Upper lobe of left lung (tissue), 6 donors: ENCODE measurements around the gene ROR2. TPM values are rescaled to one million over a fixed set of nuclear protein-coding genes. Genes with fewer than 3 reads are reported as not detected.
A peak's percentile ranks its signal among the peaks of the same experiment; 100 is the strongest.
"Not testable (repeated sequence)": the region's sequence is repeated elsewhere in the genome, so short reads cannot be mapped to it uniquely, and the experiment has no call there.

ENCODE experiments used
- ATAC-seq, 2 donors: fragments of 200-7000 bp; cut with Tn5 transposase; one replicate each; pipeline ENCODE4 v1.9.1; 2022; ENCODE audit warnings: mild to moderate bottlenecking in 2 of 2, moderate library complexity in 2 of 2; ENCODE audit not compliant: low FRiP score in 2 of 2
- DNase-seq, 2 donors: peaks; one replicate each; pipeline ENCODE4 v3.0.0-alpha.2; 2019 to 2020
- H3K27ac ChIP-seq, 4 donors: fragments of 200-600 bp; sonication (generic); one replicate each; pipeline ENCODE4 v1.5.1; 2016 to 2019
- H3K27me3 ChIP-seq, 4 donors: fragments of 200-600 bp; sonication (generic); one replicate each; pipeline ENCODE4 v1.5.1; 2017 to 2019
- H3K36me3 ChIP-seq, 4 donors: fragments of 200-600 bp; sonication (generic); one replicate each; pipeline ENCODE4 v1.5.1; 2016 to 2019
- H3K4me1 ChIP-seq, 4 donors: fragments of 200-600 bp; sonication (generic); one replicate each; pipeline ENCODE4 v1.5.1; 2018 to 2019
- H3K4me3 ChIP-seq, 4 donors: fragments of 200-600 bp; sonication (generic); one replicate each; pipeline ENCODE4 v1.5.1; 2017 to 2019; ENCODE audit warnings: mild to moderate bottlenecking in 2 of 4, moderate library complexity in 1 of 4
- H3K9me3 ChIP-seq, 4 donors: fragments of 200-600 bp; sonication (generic); one replicate each; pipeline ENCODE4 v1.5.1; 2018 to 2019
- CTCF ChIP-seq, 6 experiments: fragments of 450-650 bp in 4 of 6; fragments of 200-600 bp in 2 of 6; sonication (generic) in 2 of 6; IDR thresholded peaks; one replicate each; pipeline ENCODE4 v1.5.1; 2016 to 2019; ENCODE audit warnings: antibody characterized with exemption in 6 of 6
- EP300 ChIP-seq, 4 donors: sonication (generic); formaldehyde crosslinking; IDR thresholded peaks; one replicate each; pipeline ENCODE4 v1.5.1; 2017; ENCODE audit warnings: antibody characterized with exemption in 4 of 4, control low read depth in 2 of 4
- POLR2A ChIP-seq, 4 donors: fragments of 450-650 bp; IDR thresholded peaks; one replicate each; pipeline ENCODE4 v1.5.1; 2016 to 2017; ENCODE audit warnings: antibody characterized with exemption in 4 of 4, mild to moderate bottlenecking in 2 of 4
- POLR2AphosphoS5 ChIP-seq, 2 donors: sonication (generic); formaldehyde crosslinking; IDR thresholded peaks; one replicate each; pipeline ENCODE4 v1.5.1; 2017; ENCODE audit warnings: antibody characterized with exemption in 2 of 2
- WGBS, 2 donors: methylation state at CpG; one replicate each; pipeline ENCODE4 v1.1.5; 2017 to 2018; 5-methylcytosine and 5-hydroxymethylcytosine counted together
- total RNA-seq, 6 donors: library from RNA; depleted of rRNA in 4 of 6; stranded (reverse); fragments of >200 nt in 4 of 6; gene quantifications; one replicate each; pipeline versions ENCODE4 v1.1.0 to v1.2.1, GENCODE V29; 2016 to 2021
- donor health status: DM: no; HTN: no; CAD: no; lungs with moderate emphysema.
- donor health status: DM: no; HTN: yes; CAD: no; lungs with severe emphysema.

ROR2 gene
- total RNA-seq, 6 donors from 2014 or later = 2.7 to 8.1 (median 3.4) TPM

- 62 to 73% methylated on average over 20 of the region's 20 CpGs for WGBS, 2 donors
- peak in 1 of 2 donors; percentile 44 for DNase-seq
- Histone ChIP-seq H3K27ac (no peak overlapping the region), H3K9me3 (no peaks in the 10 kb centered on the region), H3K4me1 (no peaks in the 10 kb centered on the region), H3K36me3 (no peaks in the 10 kb centered on the region), H3K27me3 (no peaks in the 10 kb centered on the region), H3K4me3 (no peak overlapping the region)
- TF ChIP-seq CTCF (IDR thresholded peaks at IDR 0.05) (no peak), POLR2A (IDR thresholded peaks at IDR 0.05) (no peak), EP300 (IDR thresholded peaks at IDR 0.05) (no peak), POLR2AphosphoS5 (IDR thresholded peaks at IDR 0.05) (no peak)
- peak in 1 of 2 donors; percentile 41 for ATAC-seq
Observed at GRCh38 chr9:91991721-91992341, 41.8 kb upstream of the ROR2 start.

GRCh38 chr9:91986248-91986647 lies 36.2 kb upstream of the ROR2 start:
- no peak for TF ChIP-seq CTCF (IDR thresholded peaks at IDR 0.05)
- no peak for TF ChIP-seq EP300 (IDR thresholded peaks at IDR 0.05)
- TF ChIP-seq POLR2A (IDR thresholded peaks at IDR 0.05) = no peak
- no peak for TF ChIP-seq POLR2AphosphoS5 (IDR thresholded peaks at IDR 0.05)
- WGBS, 2 donors = 85 to 93% methylated on average over 1 to 2 of the region's 2 CpGs
- H3K36me3 ChIP-seq = no peaks in the 10 kb centered on the region
- H3K4me1 ChIP-seq = no peaks in the 10 kb centered on the region
- no peak overlapping the region for H3K27ac ChIP-seq
- H3K27me3 ChIP-seq = no peaks in the 10 kb centered on the region
- no peaks in the 10 kb centered on the region for H3K9me3 ChIP-seq
- H3K4me3 ChIP-seq = no peak overlapping the region
- DNase-seq (no peak), ATAC-seq (no peak)

DNA sequence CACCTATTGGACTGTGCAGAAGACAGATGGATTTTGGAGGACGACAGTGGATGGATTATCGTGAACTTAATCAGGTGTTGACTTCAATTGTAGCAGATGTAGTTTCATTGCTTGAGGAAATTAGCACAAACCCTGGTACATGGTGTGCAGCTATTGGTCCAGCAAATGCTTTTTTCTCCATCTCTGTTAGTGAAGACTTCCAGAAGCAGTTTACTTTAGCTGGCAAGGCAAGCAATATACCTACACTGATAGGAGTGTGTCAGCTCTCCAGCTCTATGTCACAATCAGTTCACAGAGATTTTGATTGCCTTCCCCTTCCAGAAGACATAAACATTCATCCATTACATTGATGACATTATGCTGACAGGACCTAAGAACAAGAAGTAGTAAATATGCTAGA lies 35.7 kb upstream of the ROR2 start:
- no peak overlapping the region for H3K27ac ChIP-seq
- H3K27me3 ChIP-seq = no peaks in the 10 kb centered on the region
- 86 to 95% methylated on average over 2 of the region's 2 CpGs for WGBS, 2 donors
- no peaks in the 10 kb centered on the region for H3K9me3 ChIP-seq
- DNase-seq (no peak), ATAC-seq (no peak)
- no peaks in the 10 kb centered on the region for H3K36me3 ChIP-seq
- no peak overlapping the region for H3K4me3 ChIP-seq
- no peaks in the 10 kb centered on the region for H3K4me1 ChIP-seq
- TF ChIP-seq POLR2AphosphoS5 (IDR thresholded peaks at IDR 0.05) = no peak
- no peak for TF ChIP-seq EP300 (IDR thresholded peaks at IDR 0.05)
- TF ChIP-seq CTCF (IDR thresholded peaks at IDR 0.05) = no peak
- no peak for TF ChIP-seq POLR2A (IDR thresholded peaks at IDR 0.05)

- ATAC-seq (no peak), DNase-seq (no peak)
- Histone ChIP-seq H3K4me1 (no peaks in the 10 kb centered on the region), H3K27me3 (no peaks in the 10 kb centered on the region), H3K36me3 (no peaks in the 10 kb centered on the region), H3K4me3 (no peak overlapping the region), H3K27ac (no peak overlapping the region), H3K9me3 (no peaks in the 10 kb centered on the region)
- peak in 3 of 6 experiments; percentile 22 to 23 (median 23) for TF ChIP-seq CTCF (IDR thresholded peaks at IDR 0.05)
- TF ChIP-seq EP300 (IDR thresholded peaks at IDR 0.05) = no peak
- TF ChIP-seq POLR2AphosphoS5 (IDR thresholded peaks at IDR 0.05) = no peak
- TF ChIP-seq POLR2A (IDR thresholded peaks at IDR 0.05) = no peak
- WGBS, 2 donors = 55 to 70% methylated on average over 6 of the region's 6 CpGs
Observed at GRCh38 chr9:91978740-91979414, 28.8 kb upstream of the ROR2 start.

DNA sequence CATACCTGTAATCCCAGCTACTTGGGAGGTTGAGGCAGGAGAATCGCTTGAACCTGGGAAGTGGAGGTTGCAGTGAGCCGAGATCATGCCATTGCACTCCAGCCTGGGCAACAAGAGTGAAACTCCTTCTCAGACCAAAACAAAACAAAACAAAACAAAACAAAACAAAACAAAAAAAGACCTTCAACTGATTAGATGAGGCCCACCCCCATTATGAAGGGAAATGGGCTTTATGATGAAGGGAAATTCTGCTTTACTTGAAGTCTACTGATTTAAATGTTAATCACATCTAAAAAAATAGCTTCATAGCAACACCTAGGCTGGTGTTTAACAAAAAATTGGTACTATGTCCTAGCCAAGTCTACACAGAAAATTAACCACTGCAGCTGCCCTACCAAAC lies 25.2 kb upstream of the ROR2 start:
- not testable (repeated sequence) for H3K4me3 ChIP-seq, H3K4me1 ChIP-seq, H3K27ac ChIP-seq, DNase-seq, H3K27me3 ChIP-seq, H3K9me3 ChIP-seq, ATAC-seq, H3K36me3 ChIP-seq
- WGBS, 2 donors = 85 to 98% methylated on average over 2 of the region's 2 CpGs
